Activated CD8-positive, alpha-beta memory T cell treated with anti-CD3 and anti-CD28 coated beads, Interleukin-2, amount 50 U/mL, for 1 hour (primary cell): ENCODE measurements around the gene KCNQ1.

ENCODE experiments used
- DNase-seq: peaks from one replicate; pipeline ENCODE4 v3.0.0-alpha.2; 2020; ENCODE audit errors: extremely low read depth

KCNQ1 gene

DNA sequence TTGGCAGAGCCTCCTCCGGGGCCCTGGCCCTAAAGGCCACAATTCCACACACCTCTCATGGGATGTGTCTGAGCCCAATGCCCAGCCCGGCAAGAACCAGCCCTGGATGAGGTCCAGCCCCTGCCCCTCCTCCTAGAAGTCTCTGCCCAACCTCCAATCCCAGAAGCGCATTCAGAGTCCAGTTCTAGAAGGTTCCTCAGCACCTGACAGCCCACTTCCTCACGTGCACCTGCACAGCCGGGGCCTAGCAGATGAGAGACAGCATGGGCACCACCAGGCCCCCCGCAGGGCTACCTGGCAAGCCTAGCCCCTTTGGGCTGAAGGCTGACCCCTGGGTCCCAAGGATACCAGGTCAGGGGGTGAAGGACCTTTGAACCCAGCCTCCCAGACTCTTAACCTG, 452.2 kb downstream of the KCNQ1 start:
- DNase-seq, result no peak

GRCh38 chr11:2898366-2899079, 453.7 kb downstream of the KCNQ1 start:
- DNase-seq, result peak; percentile 24
